LNCaP clone FGC (cell line): ENCODE data around the gene MET.

ENCODE experiments used
- DNase-seq: peaks from one replicate; pipeline ENCODE4 v3.0.0-alpha.2; 2011; ENCODE audit warnings: low read depth
- H3K4me3 ChIP-seq: 2 replicates; pipeline ENCODE4 v1.5.1; 2011; ENCODE audit warnings: mild to moderate bottlenecking, low read depth, low read length, control low read depth
- TF ChIP-seq, protein P1 (sequence below): IDR thresholded peaks from 2 replicates; pipeline ENCODE4 v1.5.1; 2012; ENCODE audit warnings: mild to moderate bottlenecking; ENCODE audit not compliant: control insufficient read depth, insufficient read depth; ENCODE audit errors: extremely low read depth

The MET gene

DNA sequence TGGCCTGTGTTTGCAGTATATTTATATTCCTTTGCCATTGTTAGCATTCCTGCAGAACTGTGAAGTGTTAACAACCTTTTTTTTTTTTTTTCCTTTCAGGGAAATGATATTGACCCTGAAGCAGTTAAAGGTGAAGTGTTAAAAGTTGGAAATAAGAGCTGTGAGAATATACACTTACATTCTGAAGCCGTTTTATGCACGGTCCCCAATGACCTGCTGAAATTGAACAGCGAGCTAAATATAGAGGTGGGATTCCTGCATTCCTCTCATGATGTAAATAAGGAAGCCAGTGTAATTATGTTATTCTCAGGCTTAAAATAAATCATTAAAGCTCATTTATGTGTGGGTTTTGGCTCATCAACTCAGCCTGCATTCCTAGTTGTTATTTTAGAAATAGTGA is 97.5 kb downstream of the MET start:
- DNase-seq: no peak
- no peak overlapping the region for H3K4me3 ChIP-seq
- TF ChIP-seq, protein P1, sequence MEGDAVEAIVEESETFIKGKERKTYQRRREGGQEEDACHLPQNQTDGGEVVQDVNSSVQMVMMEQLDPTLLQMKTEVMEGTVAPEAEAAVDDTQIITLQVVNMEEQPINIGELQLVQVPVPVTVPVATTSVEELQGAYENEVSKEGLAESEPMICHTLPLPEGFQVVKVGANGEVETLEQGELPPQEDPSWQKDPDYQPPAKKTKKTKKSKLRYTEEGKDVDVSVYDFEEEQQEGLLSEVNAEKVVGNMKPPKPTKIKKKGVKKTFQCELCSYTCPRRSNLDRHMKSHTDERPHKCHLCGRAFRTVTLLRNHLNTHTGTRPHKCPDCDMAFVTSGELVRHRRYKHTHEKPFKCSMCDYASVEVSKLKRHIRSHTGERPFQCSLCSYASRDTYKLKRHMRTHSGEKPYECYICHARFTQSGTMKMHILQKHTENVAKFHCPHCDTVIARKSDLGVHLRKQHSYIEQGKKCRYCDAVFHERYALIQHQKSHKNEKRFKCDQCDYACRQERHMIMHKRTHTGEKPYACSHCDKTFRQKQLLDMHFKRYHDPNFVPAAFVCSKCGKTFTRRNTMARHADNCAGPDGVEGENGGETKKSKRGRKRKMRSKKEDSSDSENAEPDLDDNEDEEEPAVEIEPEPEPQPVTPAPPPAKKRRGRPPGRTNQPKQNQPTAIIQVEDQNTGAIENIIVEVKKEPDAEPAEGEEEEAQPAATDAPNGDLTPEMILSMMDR: no peak

DNA sequence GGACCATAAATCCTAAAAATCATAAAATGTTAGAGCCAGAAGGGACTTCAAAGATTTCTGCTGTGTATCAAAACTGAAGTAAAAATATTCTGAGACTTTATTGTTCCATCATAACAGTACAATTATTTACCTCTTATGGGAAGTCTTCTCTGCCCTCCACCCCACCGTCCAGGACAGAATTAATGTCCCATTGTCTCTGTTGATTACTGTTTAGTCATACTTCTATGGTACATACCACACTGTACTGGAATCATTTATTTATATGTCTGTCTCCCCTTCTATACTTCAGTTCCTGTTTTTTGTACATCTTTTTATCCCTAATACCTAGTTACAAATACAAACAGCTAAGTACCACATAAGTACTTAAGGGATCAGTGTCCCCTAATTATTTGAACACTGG is 98.9 kb downstream of the MET start:
- TF ChIP-seq, protein P1: no peak
- DNase-seq: no peak

DNA sequence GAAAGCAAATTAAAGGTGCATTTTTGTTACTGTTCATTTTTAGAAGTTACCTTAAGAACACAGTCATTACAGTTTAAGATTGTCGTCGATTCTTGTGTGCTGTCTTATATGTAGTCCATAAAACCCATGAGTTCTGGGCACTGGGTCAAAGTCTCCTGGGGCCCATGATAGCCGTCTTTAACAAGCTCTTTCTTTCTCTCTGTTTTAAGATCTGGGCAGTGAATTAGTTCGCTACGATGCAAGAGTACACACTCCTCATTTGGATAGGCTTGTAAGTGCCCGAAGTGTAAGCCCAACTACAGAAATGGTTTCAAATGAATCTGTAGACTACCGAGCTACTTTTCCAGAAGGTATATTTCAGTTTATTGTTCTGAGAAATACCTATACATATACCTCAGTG is 99.6 kb downstream of the MET start:
- no peak for DNase-seq
- no peak overlapping the region for H3K4me3 ChIP-seq
- TF ChIP-seq, protein P1: no peak

More for the DNA sequence above, 98.9 kb downstream of the MET start:
- no peak overlapping the region for H3K4me3 ChIP-seq

DNA sequence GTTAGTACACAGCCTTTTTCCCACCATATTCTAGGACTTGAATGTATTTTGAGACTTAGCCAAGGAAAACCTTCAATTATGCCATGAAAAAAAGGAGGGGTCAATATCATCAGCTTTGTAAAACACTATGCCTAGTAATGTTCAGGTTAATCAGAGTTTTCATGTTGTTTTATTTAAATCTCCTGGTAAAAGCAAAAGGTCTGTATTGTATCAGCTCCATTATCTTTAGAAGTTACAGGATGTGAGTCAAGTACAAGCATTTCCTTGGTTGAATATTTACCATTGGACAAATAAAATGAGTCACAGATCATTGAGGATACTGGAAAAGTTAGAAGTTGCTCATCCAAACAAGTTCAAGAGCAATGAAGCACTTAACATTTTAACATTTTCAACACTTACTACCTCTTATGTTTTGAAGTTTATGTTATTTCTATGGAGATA is 100.4 kb downstream of the MET start:
- TF ChIP-seq, protein P1: no peak
- no peak for DNase-seq
- H3K4me3 ChIP-seq: no peak overlapping the region

DNA sequence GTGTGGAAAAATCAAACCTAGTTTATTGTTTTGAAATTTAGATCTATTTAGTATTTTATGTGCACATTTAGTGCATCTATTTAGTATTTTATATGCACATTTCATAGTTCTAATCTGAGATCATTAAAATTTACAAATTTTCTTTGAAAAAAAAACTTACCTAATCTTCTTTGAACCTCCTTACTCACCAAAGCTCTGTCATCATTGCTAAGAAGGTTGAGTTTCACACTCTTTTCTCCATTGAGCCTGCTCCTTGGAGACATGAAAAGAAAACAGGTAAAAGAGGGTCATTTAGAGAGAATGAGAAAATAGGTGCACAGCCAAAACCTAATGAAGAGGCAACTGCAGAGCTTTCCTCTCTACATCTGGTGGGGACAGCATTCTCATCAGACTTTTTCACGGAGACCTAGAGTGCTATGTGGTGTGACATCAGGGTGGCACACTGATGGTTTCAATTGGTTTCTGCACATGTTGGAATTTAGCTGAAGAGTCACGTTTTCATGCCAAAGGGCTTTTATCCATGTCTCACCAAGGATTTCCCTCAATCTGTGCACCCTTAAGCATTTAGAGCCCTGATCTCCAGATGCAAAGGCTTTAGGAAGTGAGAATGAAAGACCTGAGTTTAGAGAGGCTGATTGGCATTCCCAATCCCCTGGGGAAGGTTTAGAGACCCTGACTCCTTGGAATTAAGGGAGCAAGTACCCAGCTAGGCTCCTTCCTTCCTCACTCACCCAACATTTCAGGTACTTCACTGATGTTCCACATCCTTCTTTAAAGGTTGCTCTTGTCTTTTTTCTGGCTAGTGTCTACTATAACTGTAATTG is 101.1 kb downstream of the MET start:
- no peak for DNase-seq
- H3K4me3 ChIP-seq: no peak overlapping the region
- TF ChIP-seq, protein P1: no peak

DNA sequence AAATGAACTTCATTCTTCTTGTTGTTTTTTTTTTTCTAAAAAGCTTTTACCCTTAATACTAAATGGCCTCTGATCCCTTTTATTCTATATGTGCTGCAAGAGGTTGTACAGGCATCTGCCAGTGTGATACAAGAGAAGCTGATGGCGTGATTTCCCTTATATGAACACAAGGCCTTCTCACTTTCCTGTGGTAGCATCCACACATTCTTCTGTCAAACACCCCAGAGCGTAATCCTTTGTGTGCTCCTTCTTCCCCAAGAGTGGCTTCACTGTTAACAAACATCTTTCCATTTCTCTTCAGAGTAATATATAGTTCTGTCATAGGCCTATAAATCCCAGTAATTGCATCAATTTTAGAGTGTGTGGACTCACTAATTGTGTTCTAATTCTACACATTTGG is 104.0 kb downstream of the MET start:
- TF ChIP-seq, protein P1: no peak
- no peak for DNase-seq
- H3K4me3 ChIP-seq: no peak overlapping the region

DNA sequence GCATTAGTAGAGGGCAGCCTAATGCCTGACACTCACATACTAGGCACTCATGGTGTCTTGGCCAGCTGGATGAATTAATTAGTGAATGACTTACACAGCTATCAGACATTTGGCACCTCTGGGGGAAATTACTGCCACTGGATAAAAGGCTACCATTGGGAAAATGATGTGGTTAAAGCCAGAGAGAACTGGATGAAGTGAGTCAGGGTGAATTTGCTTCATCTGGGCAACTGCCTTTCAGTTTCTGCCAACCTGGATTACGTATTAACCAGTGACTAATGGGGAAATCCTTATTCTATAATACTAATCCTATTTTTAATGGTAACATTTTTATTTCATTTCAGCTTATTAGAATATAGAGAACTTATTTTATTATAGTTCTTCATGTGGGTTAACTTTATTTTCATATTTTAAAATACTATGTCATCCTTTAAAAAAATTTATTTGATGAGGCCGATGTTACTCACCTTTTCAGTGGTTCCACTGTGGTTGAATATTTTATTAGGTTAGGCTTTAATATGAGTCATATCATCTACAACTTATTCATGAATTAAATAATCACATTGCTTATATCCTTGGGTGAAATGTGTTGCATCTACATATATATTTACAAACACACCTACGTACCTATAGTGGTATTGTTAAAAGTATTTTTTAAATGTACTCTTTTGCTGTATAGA is 104.8 kb downstream of the MET start:
- H3K4me3 ChIP-seq: no peak overlapping the region
- no peak for DNase-seq
- TF ChIP-seq, protein P1: no peak
